ENCODE measurements around the gene COL5A2.

Gene COL5A2

GRCh38 chr2:189143925-189144324, 35.6 kb downstream of the COL5A2 start:
- Mint-ChIP-seq H3K4me1 (no peaks in the 10 kb centered on the region), H3K9me3 (no peaks in the 10 kb centered on the region), H3K4me3 (no peak overlapping the region), H3K36me3 (no peaks in the 10 kb centered on the region), H3K27ac (no peak overlapping the region)
- ATAC-seq (no peak), DNase-seq (ENCODE audit: low spot score in 2 of 2) (no peak)

- Mint-ChIP-seq H3K4me3 (no peak overlapping the region), H3K36me3 (no peaks in the 10 kb centered on the region), H3K27ac (no peak overlapping the region), H3K4me1 (no peaks in the 10 kb centered on the region), H3K9me3 (no peaks in the 10 kb centered on the region)
- DNase-seq (ENCODE audit: low spot score in 2 of 2) (peak in 1 of 2 donors; percentile 50), ATAC-seq (peak; percentile 73)
These were observed 36.4 kb downstream of the COL5A2 start for GRCh38 chr2:189142893-189143759.

- Mint-ChIP-seq H3K36me3 (no peaks in the 10 kb centered on the region), H3K4me1 (no peaks in the 10 kb centered on the region), H3K9me3 (no peaks in the 10 kb centered on the region), H3K27ac (no peak overlapping the region), H3K4me3 (no peak overlapping the region)
- ATAC-seq (no peak), DNase-seq (ENCODE audit: low spot score in 2 of 2) (no peak)
These were observed 40.8 kb downstream of the COL5A2 start for GRCh38 chr2:189138800-189139199.

- ATAC-seq (no peak), DNase-seq (ENCODE audit: low spot score in 2 of 2) (no peak)
- Mint-ChIP-seq H3K9me3 (peaks cover 2% of the 10 kb centered on the region), H3K4me1 (no peaks in the 10 kb centered on the region), H3K36me3 (no peaks in the 10 kb centered on the region), H3K27ac (no peak overlapping the region), H3K4me3 (no peak overlapping the region)
These were observed 42.0 kb downstream of the COL5A2 start for GRCh38 chr2:189137519-189137918.

- DNase-seq (ENCODE audit: low spot score in 2 of 2) = no peak
- Mint-ChIP-seq H3K9me3 (peaks cover 2% of the 10 kb centered on the region), H3K4me1 (no peaks in the 10 kb centered on the region), H3K27ac (no peak overlapping the region), H3K4me3 (no peak overlapping the region), H3K36me3 (no peaks in the 10 kb centered on the region)
- no peak for ATAC-seq
These were observed 45.1 kb downstream of the COL5A2 start for GRCh38 chr2:189134485-189134884.

GRCh38 chr2:189131991-189132390, 47.6 kb downstream of the COL5A2 start:
- H3K4me3 Mint-ChIP-seq = no peak overlapping the region

GRCh38 chr2:189129971-189130370, 49.6 kb downstream of the COL5A2 start:
- no peak overlapping the region for H3K4me3 Mint-ChIP-seq
- ATAC-seq (no peak), DNase-seq (ENCODE audit: low spot score in 2 of 2) (no peak)
- H3K27ac Mint-ChIP-seq = no peak overlapping the region
- H3K36me3 Mint-ChIP-seq = no peaks in the 10 kb centered on the region
- no peaks in the 10 kb centered on the region for H3K4me1 Mint-ChIP-seq
- H3K9me3 Mint-ChIP-seq = peaks cover 2% of the 10 kb centered on the region

More at GRCh38 chr2:189131991-189132390, 47.6 kb downstream of the COL5A2 start:
- Mint-ChIP-seq H3K27ac (no peak overlapping the region), H3K4me1 (no peaks in the 10 kb centered on the region), H3K9me3 (peaks cover 2% of the 10 kb centered on the region), H3K36me3 (no peaks in the 10 kb centered on the region)
- DNase-seq (ENCODE audit: low spot score in 2 of 2) = no peak
- no peak for ATAC-seq

- Mint-ChIP-seq H3K4me3 (no peak overlapping the region), H3K9me3 (peaks cover 2% of the 10 kb centered on the region), H3K4me1 (no peaks in the 10 kb centered on the region), H3K27ac (no peak overlapping the region), H3K36me3 (no peaks in the 10 kb centered on the region)
- no peak for ATAC-seq
- no peak for DNase-seq (ENCODE audit: low spot score in 2 of 2)
These were observed 50.6 kb downstream of the COL5A2 start for GRCh38 chr2:189128970-189129369.

GRCh38 chr2:189127756-189128155, 51.8 kb downstream of the COL5A2 start:
- Mint-ChIP-seq H3K36me3 (no peaks in the 10 kb centered on the region), H3K4me1 (no peaks in the 10 kb centered on the region), H3K9me3 (no peaks in the 10 kb centered on the region), H3K27ac (no peak overlapping the region), H3K4me3 (no peak overlapping the region)
- no peak for DNase-seq (ENCODE audit: low spot score in 2 of 2)
- ATAC-seq = no peak

- Mint-ChIP-seq H3K27ac (no peak overlapping the region), H3K9me3 (no peaks in the 10 kb centered on the region), H3K36me3 (no peaks in the 10 kb centered on the region), H3K4me1 (no peaks in the 10 kb centered on the region), H3K4me3 (no peak overlapping the region)
- DNase-seq (ENCODE audit: low spot score in 2 of 2) = no peak
- no peak for ATAC-seq
These were observed 54.4 kb downstream of the COL5A2 start for GRCh38 chr2:189125195-189125594.

- H3K36me3 Mint-ChIP-seq = no peaks in the 10 kb centered on the region
These were observed 55.4 kb downstream of the COL5A2 start for GRCh38 chr2:189124175-189124574.

GRCh38 chr2:189118386-189118785, 61.2 kb downstream of the COL5A2 start:
- no peak for ATAC-seq
- Mint-ChIP-seq H3K27ac (no peak overlapping the region), H3K4me1 (no peaks in the 10 kb centered on the region), H3K9me3 (no peaks in the 10 kb centered on the region), H3K4me3 (no peak overlapping the region), H3K36me3 (no peaks in the 10 kb centered on the region)
- DNase-seq (ENCODE audit: low spot score in 2 of 2) = no peak

More at GRCh38 chr2:189124175-189124574, 55.4 kb downstream of the COL5A2 start:
- no peaks in the 10 kb centered on the region for H3K4me1 Mint-ChIP-seq
- ATAC-seq = no peak
- H3K9me3 Mint-ChIP-seq = no peaks in the 10 kb centered on the region
- no peak overlapping the region for H3K27ac Mint-ChIP-seq
- no peak overlapping the region for H3K4me3 Mint-ChIP-seq
- DNase-seq (ENCODE audit: low spot score in 2 of 2) = no peak

GRCh38 chr2:189116979-189117378, 62.6 kb downstream of the COL5A2 start:
- H3K4me3 Mint-ChIP-seq = no peak overlapping the region
- no peaks in the 10 kb centered on the region for H3K4me1 Mint-ChIP-seq
- H3K9me3 Mint-ChIP-seq = no peaks in the 10 kb centered on the region
- no peak for DNase-seq (ENCODE audit: low spot score in 2 of 2)
- no peak overlapping the region for H3K27ac Mint-ChIP-seq
- H3K36me3 Mint-ChIP-seq = no peaks in the 10 kb centered on the region
- no peak for ATAC-seq

- H3K27ac Mint-ChIP-seq = no peak overlapping the region
- no peak overlapping the region for H3K4me3 Mint-ChIP-seq
- H3K9me3 Mint-ChIP-seq = no peaks in the 10 kb centered on the region
- H3K4me1 Mint-ChIP-seq = no peaks in the 10 kb centered on the region
- DNase-seq (ENCODE audit: low spot score in 2 of 2) = no peak
- ATAC-seq = no peak
- no peaks in the 10 kb centered on the region for H3K36me3 Mint-ChIP-seq
These were observed 63.5 kb downstream of the COL5A2 start for GRCh38 chr2:189116087-189116486.

- Mint-ChIP-seq H3K27ac (no peak overlapping the region), H3K9me3 (no peaks in the 10 kb centered on the region), H3K4me1 (no peaks in the 10 kb centered on the region), H3K36me3 (no peaks in the 10 kb centered on the region), H3K4me3 (no peak overlapping the region)
- DNase-seq (ENCODE audit: low spot score in 2 of 2) = no peak
- ATAC-seq = no peak
These were observed 64.4 kb downstream of the COL5A2 start for GRCh38 chr2:189115126-189115525.

GRCh38 chr2:189113963-189114362, 65.6 kb downstream of the COL5A2 start:
- DNase-seq (ENCODE audit: low spot score in 2 of 2) = no peak

More at GRCh38 chr2:189113963-189114362, 65.6 kb downstream of the COL5A2 start:
- no peak for ATAC-seq
- Mint-ChIP-seq H3K4me3 (no peak overlapping the region), H3K36me3 (no peaks in the 10 kb centered on the region), H3K4me1 (no peaks in the 10 kb centered on the region), H3K27ac (no peak overlapping the region), H3K9me3 (no peaks in the 10 kb centered on the region)

Measured in stimulated activated effector memory CD8-positive, alpha-beta T cell treated with anti-CD3 and anti-CD28 coated beads, Interleukin-12 subunit alpha, Interleukin-12 subunit beta, amount 100 ng/mL, for 72 hours (primary cell).